ENCODE results near the gene BCAS3.
"Not testable (repeated sequence)": the region's sequence is repeated elsewhere in the genome, so short reads cannot be mapped to it uniquely, and the experiment has no call there.

Gene BCAS3

GRCh38 chr17:61354895-61355874 lies 677.5 kb downstream of the BCAS3 start:
- DNase-seq = no peak

GRCh38 chr17:61357061-61357460 lies 679.4 kb downstream of the BCAS3 start:
- DNase-seq = not testable (repeated sequence)

- not testable (repeated sequence) for DNase-seq
These were observed 681.9 kb downstream of the BCAS3 start for GRCh38 chr17:61359513-61359912.

GRCh38 chr17:61360318-61360943 lies 682.8 kb downstream of the BCAS3 start:
- DNase-seq = no peak

GRCh38 chr17:61361084-61361483 lies 683.4 kb downstream of the BCAS3 start:
- no peak for DNase-seq

- no peak for DNase-seq
These were observed 684.7 kb downstream of the BCAS3 start for GRCh38 chr17:61362396-61362795.

GRCh38 chr17:61362852-61363600 lies 685.4 kb downstream of the BCAS3 start:
- no peak for DNase-seq

GRCh38 chr17:61363601-61364462 lies 686.2 kb downstream of the BCAS3 start:
- DNase-seq = no peak

GRCh38 chr17:61364463-61364846 lies 686.8 kb downstream of the BCAS3 start:
- DNase-seq = no peak

- no peak for DNase-seq
These were observed 688.5 kb downstream of the BCAS3 start for GRCh38 chr17:61366076-61366714.

- DNase-seq = no peak
These were observed 689.2 kb downstream of the BCAS3 start for GRCh38 chr17:61366715-61367413.

GRCh38 chr17:61368049-61368831 lies 690.6 kb downstream of the BCAS3 start:
- no peak for DNase-seq

- no peak for DNase-seq
These were observed 691.3 kb downstream of the BCAS3 start for GRCh38 chr17:61368832-61369450.

- DNase-seq = no peak
These were observed 692.1 kb downstream of the BCAS3 start for GRCh38 chr17:61369751-61370150.

- DNase-seq = no peak
These were observed 693.5 kb downstream of the BCAS3 start for GRCh38 chr17:61371179-61371578.

GRCh38 chr17:61371606-61372005 lies 694.0 kb downstream of the BCAS3 start:
- DNase-seq = no peak

- no peak for DNase-seq
These were observed 694.8 kb downstream of the BCAS3 start for GRCh38 chr17:61372436-61372835.

GRCh38 chr17:61376931-61377838 lies 699.5 kb downstream of the BCAS3 start:
- DNase-seq = no peak

All from NCI-H1694 treated with DMSO at 0.1 percent for 48 hours (cell line).